Kidney (tissue), 14 donors: Measurements from ENCODE around the gene TSNAX. TPM values are rescaled to one million over a fixed set of nuclear protein-coding genes. Genes with fewer than 3 reads are reported as not detected.

Source experiments
- DNase-seq, 5 donors: peaks; one replicate each; pipeline ENCODE4 v3.0.0-alpha.2; 2013 to 2020
- FAIRE-seq: peaks from 2 replicates; lab custom pipeline; 2012; peaks lifted over from hg19 to GRCh38; lab: Jason Lieb, UNC
- H3K27ac ChIP-seq, 2 donors: one replicate each; pipeline ENCODE4 v1.7.0; 2013; ENCODE audit warnings: low read depth in 2 of 2, low read length in 2 of 2, inconsistent platforms in 1 of 2
- H3K27me3 ChIP-seq: one replicate; pipeline ENCODE4 v1.7.1; 2013; ENCODE audit warnings: low read length, inconsistent platforms; ENCODE audit not compliant: control insufficient read depth, insufficient read depth
- H3K36me3 ChIP-seq, 3 donors: one replicate each; pipeline versions ENCODE4 v1.7.0 to v1.7.1; 2013; ENCODE audit warnings: low read length in 3 of 3, control low read depth in 1 of 3, inconsistent platforms in 1 of 3; ENCODE audit not compliant: insufficient read depth in 3 of 3, control insufficient read depth in 2 of 3
- H3K4me1 ChIP-seq, 3 donors: one replicate each; pipeline versions ENCODE4 v1.7.0 to v1.7.1; 2013; ENCODE audit warnings: low read length in 3 of 3, inconsistent platforms in 1 of 3, low read depth in 1 of 3; ENCODE audit not compliant: control insufficient read depth in 2 of 3, insufficient read depth in 2 of 3
- H3K4me3 ChIP-seq, 3 donors: one replicate each; pipeline versions ENCODE4 v1.7.0 to v1.8.1; 2013; ENCODE audit warnings: low read length in 3 of 3, control low read depth in 1 of 3, inconsistent platforms in 1 of 3
- H3K9ac ChIP-seq, 3 donors: one replicate each; pipeline versions ENCODE4 v1.7.0 to v1.7.1; 2013; ENCODE audit warnings: low read length in 3 of 3, control low read depth in 1 of 3, inconsistent platforms in 1 of 3
- H3K9me3 ChIP-seq, 3 donors: one replicate each; pipeline versions ENCODE4 v1.7.0 to v1.7.1; 2013; ENCODE audit warnings: low read length in 3 of 3, control low read depth in 1 of 3, inconsistent platforms in 1 of 3; ENCODE audit not compliant: control insufficient read depth in 2 of 3, insufficient read depth in 1 of 3
- intact Hi-C: fragments of 100-400 bp; cut with DNase I; formaldehyde crosslinking; loops from one replicate; pipeline ENCODE4 v1.11.1; 2022
- polyA plus RNA-seq: library from polyadenylated mRNA; stranded (reverse); fragments of 350-450 nt; fragmentation: Illumina TruSeq; extraction: RNeasy Lipid Tissue Mini Kit (QIAGEN cat#74804); gene quantifications from one replicate; pipeline ENCODE4 v1.2.3, GENCODE V29; 2014; ENCODE audit warnings: low read depth, low replicate concordance; ENCODE audit not compliant: insufficient read depth
- total RNA-seq: library from RNA; stranded (reverse); fragmentation: NEBNext Ultra II Directional; extraction: Animal tissue kit (Norgen Biotek cat#: 25700); gene quantifications from one replicate; pipeline ENCODE4 v1.2.1, GENCODE V29; 2021
- TF ChIP-seq, protein P1 (sequence below): IDR thresholded peaks from 3 replicates; pipeline ENCODE4 v1.5.1; 2012; ENCODE audit warnings: mild to moderate bottlenecking, moderate library complexity, borderline replicate concordance; ENCODE audit not compliant: insufficient read depth; ENCODE audit errors: extremely low read depth
- donor health status: control.
- donor health status: control.
- donor health status: control.
- donor health status: control.
- donor health status: control.
- donor health status: DM: yes; HTN: yes; CAD: no.
- donor health status: Normal renal cell carcinoma (clear cell type).

TSNAX gene
- total and polyA plus RNA-seq, 2 donors from 2014 or later: 27.1 to 42.3 TPM

DNA sequence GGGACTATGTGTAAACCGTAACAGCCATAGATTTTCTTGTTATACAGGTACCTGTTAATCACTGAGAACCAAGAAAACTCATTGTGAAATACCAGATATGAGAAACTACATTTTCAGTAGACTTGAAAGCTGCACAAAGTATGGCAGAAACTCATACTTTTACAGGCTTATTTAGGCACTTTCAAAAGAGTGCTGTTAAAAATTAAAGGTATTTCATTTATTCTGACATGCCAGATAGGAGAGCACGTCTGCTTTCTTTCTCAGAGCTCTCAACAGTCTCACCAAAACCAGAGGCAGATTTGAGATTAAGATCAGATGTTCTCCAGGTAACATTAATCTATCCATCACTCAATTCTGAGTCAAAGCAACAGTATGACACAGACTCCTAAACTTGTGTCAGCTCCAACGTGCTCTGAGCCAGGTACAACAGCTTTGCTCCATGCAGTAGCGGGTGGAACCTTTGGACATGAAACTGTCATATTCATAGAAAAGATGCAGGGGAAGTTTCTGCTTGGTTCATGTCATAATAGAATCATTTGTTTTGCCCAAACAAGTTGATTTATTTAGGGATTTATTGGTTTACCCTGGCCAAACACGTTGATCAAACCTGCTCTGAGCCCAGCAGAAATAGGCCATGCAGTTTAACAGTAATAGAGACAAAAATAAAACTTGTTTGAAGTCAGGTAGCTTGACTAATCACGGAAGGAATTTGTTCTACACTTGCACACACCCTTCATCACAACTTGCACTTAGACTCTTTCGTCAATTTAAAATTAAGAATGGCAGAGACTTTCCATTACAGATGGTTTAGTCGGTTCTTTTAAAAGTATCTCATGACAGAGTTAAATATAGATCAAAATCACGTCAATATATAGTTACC lies 20.8 kb upstream of the TSNAX start:
- no peak overlapping the region for H3K4me3 ChIP-seq
- no peak overlapping the region for H3K27ac ChIP-seq
- no peaks in the 10 kb centered on the region for H3K9me3 ChIP-seq
- no peak overlapping the region for H3K9ac ChIP-seq
- TF ChIP-seq, protein P1, sequence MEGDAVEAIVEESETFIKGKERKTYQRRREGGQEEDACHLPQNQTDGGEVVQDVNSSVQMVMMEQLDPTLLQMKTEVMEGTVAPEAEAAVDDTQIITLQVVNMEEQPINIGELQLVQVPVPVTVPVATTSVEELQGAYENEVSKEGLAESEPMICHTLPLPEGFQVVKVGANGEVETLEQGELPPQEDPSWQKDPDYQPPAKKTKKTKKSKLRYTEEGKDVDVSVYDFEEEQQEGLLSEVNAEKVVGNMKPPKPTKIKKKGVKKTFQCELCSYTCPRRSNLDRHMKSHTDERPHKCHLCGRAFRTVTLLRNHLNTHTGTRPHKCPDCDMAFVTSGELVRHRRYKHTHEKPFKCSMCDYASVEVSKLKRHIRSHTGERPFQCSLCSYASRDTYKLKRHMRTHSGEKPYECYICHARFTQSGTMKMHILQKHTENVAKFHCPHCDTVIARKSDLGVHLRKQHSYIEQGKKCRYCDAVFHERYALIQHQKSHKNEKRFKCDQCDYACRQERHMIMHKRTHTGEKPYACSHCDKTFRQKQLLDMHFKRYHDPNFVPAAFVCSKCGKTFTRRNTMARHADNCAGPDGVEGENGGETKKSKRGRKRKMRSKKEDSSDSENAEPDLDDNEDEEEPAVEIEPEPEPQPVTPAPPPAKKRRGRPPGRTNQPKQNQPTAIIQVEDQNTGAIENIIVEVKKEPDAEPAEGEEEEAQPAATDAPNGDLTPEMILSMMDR: no peak
- DNase-seq: no peak
- intact Hi-C loops: no loop called here
- no peaks in the 10 kb centered on the region for H3K4me1 ChIP-seq
- no peaks in the 10 kb centered on the region for H3K36me3 ChIP-seq
- FAIRE-seq: no peak
- H3K27me3 ChIP-seq: no peaks in the 10 kb centered on the region

DNA sequence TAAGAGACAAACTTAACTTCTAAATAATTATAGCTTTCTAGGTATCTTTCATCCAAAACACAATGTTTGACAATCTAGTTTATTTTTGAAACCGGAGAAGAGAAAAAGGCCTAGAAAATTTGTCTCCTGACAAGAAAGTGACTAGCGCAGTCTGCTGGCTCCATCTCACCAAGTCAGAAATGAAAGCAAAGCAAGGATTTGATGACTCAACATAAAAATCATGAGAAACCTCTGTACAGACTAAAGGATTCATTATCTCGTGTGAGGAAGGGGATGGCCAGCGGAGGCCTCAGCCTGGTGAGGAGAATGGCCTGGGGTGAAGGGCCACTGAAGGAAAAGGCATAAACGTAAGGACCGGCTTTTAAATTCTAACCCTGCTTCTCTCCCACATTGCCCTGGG lies 20.0 kb upstream of the TSNAX start:
- TF ChIP-seq, protein P1: no peak
- Histone ChIP-seq H3K9ac (no peak overlapping the region), H3K4me3 (no peak overlapping the region), H3K9me3 (no peaks in the 10 kb centered on the region), H3K27ac (no peak overlapping the region), H3K36me3 (no peaks in the 10 kb centered on the region), H3K27me3 (no peaks in the 10 kb centered on the region), H3K4me1 (no peaks in the 10 kb centered on the region)
- FAIRE-seq (no peak), DNase-seq (no peak)
- intact Hi-C loops: no loop called here

DNA sequence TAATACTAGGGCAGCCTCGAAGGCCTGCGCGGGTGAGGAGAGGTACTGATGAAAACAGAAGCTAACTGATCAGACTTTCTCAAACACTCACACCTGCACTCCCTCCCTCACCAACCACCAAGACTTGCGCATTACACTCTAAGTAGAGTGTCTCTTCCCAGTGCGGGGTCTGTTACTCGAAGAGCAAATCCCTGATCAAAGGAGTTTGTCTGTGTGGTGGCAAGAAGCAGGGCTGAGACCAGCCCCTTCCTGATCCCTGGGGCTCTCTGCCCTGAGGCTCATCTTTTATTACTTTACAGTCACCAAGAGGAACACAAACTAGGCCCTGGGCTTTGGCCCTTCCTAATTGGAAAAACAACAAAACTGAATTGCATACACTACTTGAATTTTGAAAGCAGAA lies 19.5 kb upstream of the TSNAX start:
- no peak overlapping the region for H3K4me3 ChIP-seq
- H3K27ac ChIP-seq: no peak overlapping the region
- H3K9me3 ChIP-seq: no peaks in the 10 kb centered on the region
- no peak for FAIRE-seq
- intact Hi-C loops: no loop called here
- H3K4me1 ChIP-seq: no peaks in the 10 kb centered on the region
- H3K36me3 ChIP-seq: no peaks in the 10 kb centered on the region
- no peaks in the 10 kb centered on the region for H3K27me3 ChIP-seq
- no peak for DNase-seq
- TF ChIP-seq, protein P1: no peak
- no peak overlapping the region for H3K9ac ChIP-seq
